ENCODE data around the gene ZNF639.
A peak's percentile ranks its signal among the peaks of the same experiment; 100 is the strongest.

The ZNF639 gene

GRCh38 chr3:179347345-179348194 is 24.7 kb downstream of the ZNF639 start, which contains the start of gene MFN1:
Gene MFN1 (plus strand): TSS chr3:179347709. CDS start chr3:179348852, 1,143 bp downstream.
- TF ChIP-seq CTCF (conservative IDR thresholded peaks at IDR 0.05) (no peak), ZFX (IDR thresholded peaks at IDR 0.05) (peak; percentile 15; the same call in 1 of the 2 replicates)
- peak within 1 kb of the TSS; percentile 73 for H3K27ac ChIP-seq

- TF ChIP-seq CTCF (conservative IDR thresholded peaks at IDR 0.05) (no peak), ZFX (IDR thresholded peaks at IDR 0.05) (0 out of 2 replicates have a peak, but pooled peaks have one; percentile 0)
- peak overlapping the region; percentile 73 for H3K27ac ChIP-seq
These were observed 25.6 kb downstream of the ZNF639 start for GRCh38 chr3:179348325-179349013.

DNA sequence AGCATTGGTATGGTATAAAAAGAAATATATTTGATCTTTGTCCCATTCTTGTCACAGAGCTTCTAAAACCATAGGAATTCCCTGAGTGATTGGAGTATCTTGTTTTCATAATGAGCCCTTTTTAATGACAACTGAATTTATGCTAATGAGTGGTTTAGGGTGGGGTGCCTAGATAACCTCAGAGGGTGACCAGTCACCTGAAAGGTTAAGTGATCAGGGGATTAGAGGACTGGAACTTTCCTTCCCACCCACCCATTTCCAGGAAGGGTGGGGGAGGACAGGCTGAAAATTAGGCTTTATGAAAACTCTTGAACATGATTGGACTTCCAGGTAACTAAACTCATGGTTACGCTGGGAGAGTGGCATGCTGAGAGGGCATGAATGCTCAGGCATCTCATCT is 33.2 kb downstream of the ZNF639 start:
- H3K27ac ChIP-seq, result no peak overlapping the region
- no peak for TF ChIP-seq CTCF (conservative IDR thresholded peaks at IDR 0.05)
- no peak for TF ChIP-seq ZFX (IDR thresholded peaks at IDR 0.05)

DNA sequence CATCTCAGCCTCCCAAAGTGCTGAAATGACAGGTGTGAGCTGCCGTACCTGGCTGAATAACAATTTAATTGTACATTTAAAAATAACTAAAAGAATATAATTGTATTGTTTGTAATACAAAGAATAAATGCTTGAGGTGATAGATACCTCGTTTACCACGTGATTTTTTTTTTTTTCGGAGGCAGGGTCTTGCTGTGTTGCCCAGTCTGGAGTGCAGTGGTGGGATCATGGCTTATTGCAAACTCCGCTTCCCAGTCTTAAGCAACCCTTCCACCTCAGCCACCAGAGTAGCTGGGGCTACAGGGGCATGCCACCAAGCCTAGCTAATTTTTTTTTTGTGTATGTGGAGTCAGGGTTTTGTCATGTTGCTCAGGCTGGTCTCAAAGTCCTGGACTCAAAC is 40.5 kb downstream of the ZNF639 start:
- TF ChIP-seq ZFX (IDR thresholded peaks at IDR 0.05) (no peak), CTCF (conservative IDR thresholded peaks at IDR 0.05) (no peak)
- no peak overlapping the region for H3K27ac ChIP-seq

DNA sequence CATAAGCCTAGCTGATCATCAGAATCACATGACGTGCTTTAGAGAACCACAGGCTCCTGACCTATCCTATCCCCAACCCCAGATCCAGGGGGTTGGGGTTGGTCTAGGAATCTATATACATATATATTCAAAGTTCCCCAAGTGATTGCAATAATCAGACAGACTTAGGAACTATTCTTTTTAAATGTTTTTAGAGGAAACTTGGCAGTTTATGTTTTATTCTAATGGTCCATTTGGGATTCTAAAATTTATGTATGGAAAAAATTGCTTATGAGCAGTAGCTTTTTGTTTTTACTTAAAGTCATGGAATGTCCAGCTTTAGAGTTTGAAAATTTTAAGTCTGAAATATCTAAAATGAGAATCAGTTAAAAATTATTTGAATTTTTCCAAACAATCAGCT is 46.8 kb downstream of the ZNF639 start:
- H3K27ac ChIP-seq, result no peak overlapping the region
- no peak for TF ChIP-seq CTCF (conservative IDR thresholded peaks at IDR 0.05)
- no peak for TF ChIP-seq ZFX (IDR thresholded peaks at IDR 0.05)

GRCh38 chr3:179373938-179374337 is 51.1 kb downstream of the ZNF639 start:
- no peak overlapping the region for H3K27ac ChIP-seq
- TF ChIP-seq CTCF (conservative IDR thresholded peaks at IDR 0.05) (no peak), ZFX (IDR thresholded peaks at IDR 0.05) (no peak)
